Memory B cell (primary cell): ENCODE measurements around the gene TXNL4A.
"Not testable (repeated sequence)": the region's sequence is repeated elsewhere in the genome, so short reads cannot be mapped to it uniquely, and the experiment has no call there.

Experiments
- ATAC-seq: fragments of 150-1000 bp; cut with Tn5 transposase; 2 replicates; pipeline ENCODE4 v1.10.0; 2021; ENCODE audit warnings: low read depth, mild to moderate bottlenecking, moderate library complexity
- DNase-seq, 2 donors: peaks; one replicate each; pipeline ENCODE4 v3.0.0; 2022; ENCODE audit warnings: low spot score in 2 of 2
- H3K27ac Mint-ChIP-seq: one replicate; pipeline ENCODE4 v1.8.0; 2022; ENCODE audit warnings: mild to moderate bottlenecking, moderate library complexity, mixed read lengths
- H3K27me3 Mint-ChIP-seq: one replicate; pipeline ENCODE4 v1.8.0; 2022; ENCODE audit warnings: mixed read lengths
- H3K36me3 Mint-ChIP-seq: one replicate; pipeline ENCODE4 v1.8.0; 2022; ENCODE audit warnings: mild to moderate bottlenecking, mixed read lengths
- H3K4me1 Mint-ChIP-seq: one replicate; pipeline ENCODE4 v1.8.0; 2022; ENCODE audit warnings: mixed read lengths
- H3K4me3 Mint-ChIP-seq: one replicate; pipeline ENCODE4 v1.8.0; 2022; ENCODE audit warnings: mild to moderate bottlenecking, moderate library complexity, mixed read lengths
- H3K9me3 Mint-ChIP-seq: one replicate; pipeline ENCODE4 v1.8.0; 2022; ENCODE audit warnings: mixed read lengths

TXNL4A gene, protein sequence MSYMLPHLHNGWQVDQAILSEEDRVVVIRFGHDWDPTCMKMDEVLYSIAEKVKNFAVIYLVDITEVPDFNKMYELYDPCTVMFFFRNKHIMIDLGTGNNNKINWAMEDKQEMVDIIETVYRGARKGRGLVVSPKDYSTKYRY

DNA sequence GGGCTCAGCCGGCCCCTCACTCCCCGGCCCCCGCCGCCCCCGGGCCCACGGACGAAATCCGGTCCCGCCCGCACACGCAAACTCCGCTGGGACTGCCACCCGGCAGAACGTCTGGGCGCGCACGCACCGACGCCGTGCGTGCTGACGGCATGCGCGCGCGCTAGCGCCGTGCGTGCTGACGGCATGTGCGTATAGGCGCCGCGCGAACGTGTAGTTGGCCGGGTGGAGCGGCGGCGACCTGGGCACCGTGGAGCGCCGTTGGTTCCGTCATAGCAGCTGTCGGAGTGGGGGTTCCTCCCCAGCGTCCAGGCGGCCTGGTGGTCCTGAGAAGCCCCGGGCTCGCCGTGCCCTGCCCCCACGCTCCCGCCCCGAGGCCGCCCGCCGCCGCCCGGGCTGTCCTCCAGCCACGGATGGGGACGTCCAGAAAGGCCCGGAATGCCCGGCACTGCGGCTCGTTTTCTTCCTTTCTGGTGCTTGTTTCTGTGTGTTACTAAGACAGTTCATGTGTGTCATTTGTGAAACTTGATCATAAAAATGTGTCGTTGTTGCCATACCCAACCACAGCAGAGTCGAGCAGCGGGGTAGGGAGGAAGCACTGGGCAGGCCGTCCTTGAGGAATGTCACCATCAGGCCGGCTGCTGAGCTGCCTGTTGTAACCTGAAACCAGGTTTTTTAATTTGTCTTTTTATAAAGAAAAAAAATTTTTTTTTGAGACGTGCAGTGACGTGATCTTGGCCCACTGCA is at the start of gene TXNL4A:
Gene TXNL4A, minus strand, starts transcription at position 113 of the 744 bp plus-strand sequence. CDS start 171 bp downstream, outside the sequence.
- no peaks in the 10 kb centered on the region for H3K9me3 Mint-ChIP-seq
- ATAC-seq (peak; percentile 94), DNase-seq (peak in 1 of 2 donors; percentile 76)
- no peaks in the 10 kb centered on the region for H3K27me3 Mint-ChIP-seq
- H3K27ac Mint-ChIP-seq, result peak within 1 kb of the TSS; percentile 95
- H3K36me3 Mint-ChIP-seq, result peaks cover 6% of the 10 kb centered on the region
- H3K4me1 Mint-ChIP-seq, result peaks cover 13% of the 10 kb centered on the region
- H3K4me3 Mint-ChIP-seq, result peak within 1 kb of the TSS; percentile 93

GRCh38 chr18:80037300-80037699 is 48.9 kb upstream of the TXNL4A start:
- no peak overlapping the region for H3K4me3 Mint-ChIP-seq
- ATAC-seq, result no peak
- H3K9me3 Mint-ChIP-seq, result peaks cover 1% of the 10 kb centered on the region
- peaks cover 26% of the 10 kb centered on the region for H3K36me3 Mint-ChIP-seq
- no peak for DNase-seq
- H3K27ac Mint-ChIP-seq, result no peak overlapping the region
- peaks cover 24% of the 10 kb centered on the region for H3K4me1 Mint-ChIP-seq
- no peaks in the 10 kb centered on the region for H3K27me3 Mint-ChIP-seq

GRCh38 chr18:80035997-80036396 is 47.6 kb upstream of the TXNL4A start:
- Mint-ChIP-seq H3K9me3 (peaks cover 1% of the 10 kb centered on the region), H3K4me3 (peak overlapping the region; percentile 21), H3K27ac (no peak overlapping the region), H3K27me3 (no peaks in the 10 kb centered on the region), H3K4me1 (peaks cover 24% of the 10 kb centered on the region), H3K36me3 (peaks cover 20% of the 10 kb centered on the region)
- ATAC-seq, result no peak
- no peak for DNase-seq

- H3K4me1 Mint-ChIP-seq, result peaks cover 24% of the 10 kb centered on the region
- no peaks in the 10 kb centered on the region for H3K27me3 Mint-ChIP-seq
- DNase-seq (no peak), ATAC-seq (no peak)
- H3K27ac Mint-ChIP-seq, result peak overlapping the region; percentile 92
- peak overlapping the region; percentile 85 for H3K4me3 Mint-ChIP-seq
- peaks cover 1% of the 10 kb centered on the region for H3K9me3 Mint-ChIP-seq
- H3K36me3 Mint-ChIP-seq, result peaks cover 19% of the 10 kb centered on the region
Measured at GRCh38 chr18:80034852-80035406, 46.6 kb upstream of the TXNL4A start.

GRCh38 chr18:80034068-80034851 is 45.9 kb upstream of the TXNL4A start, which contains the start of gene RBFA:
RBFA (plus strand) TSS chr18:80034434; CDS start chr18:80034496, 62 bp downstream.
- Mint-ChIP-seq H3K36me3 (peaks cover 19% of the 10 kb centered on the region), H3K4me3 (peak within 1 kb of the TSS; percentile 85), H3K27me3 (no peaks in the 10 kb centered on the region), H3K4me1 (peaks cover 22% of the 10 kb centered on the region), H3K9me3 (peaks cover 3% of the 10 kb centered on the region), H3K27ac (peak within 1 kb of the TSS; percentile 92)
- ATAC-seq (peak; percentile 61), DNase-seq (peak; percentile 94 to 98)

DNA sequence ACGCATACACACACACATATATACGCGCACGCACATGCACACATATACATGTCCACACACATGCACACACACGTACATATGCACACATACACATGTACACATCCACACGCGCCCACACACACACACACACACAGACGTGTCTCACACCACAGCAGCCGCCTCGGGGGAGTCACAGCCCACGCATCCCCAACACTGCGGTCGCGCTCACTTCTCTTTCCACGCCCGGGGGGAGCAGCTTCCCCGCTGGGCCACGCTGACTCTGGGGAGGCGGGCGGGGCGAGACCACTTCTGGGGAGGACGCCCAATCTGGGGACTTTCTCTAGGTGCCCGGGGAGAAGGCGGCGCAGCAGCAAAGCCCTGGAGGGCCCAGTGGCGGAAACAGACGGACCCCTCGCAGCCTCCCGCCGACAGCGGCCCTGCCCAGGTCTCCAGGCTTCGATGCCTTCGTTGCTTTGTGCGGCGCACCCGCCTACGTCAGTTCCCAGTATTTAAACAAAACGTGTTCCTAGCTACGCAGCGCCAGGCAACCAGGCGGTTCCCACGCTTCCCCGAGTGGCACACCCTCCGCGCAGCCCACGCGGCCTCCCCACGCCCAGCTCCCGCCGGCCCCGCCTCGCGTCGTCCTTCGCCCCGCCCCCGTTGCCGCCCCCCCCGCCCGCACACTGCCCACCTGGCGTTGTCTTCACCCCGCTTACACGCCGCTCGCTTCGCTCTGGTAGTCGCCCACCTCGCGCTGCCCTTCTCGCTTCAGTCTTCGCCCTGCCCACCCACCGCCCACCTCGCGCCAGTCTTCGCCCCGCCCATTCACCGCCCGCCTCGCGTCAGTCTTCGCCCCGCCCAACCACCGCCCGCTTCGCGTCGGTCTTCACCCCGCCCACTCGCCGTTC is 45.1 kb upstream of the TXNL4A start:
- DNase-seq (peak; percentile 84 to 86), ATAC-seq (peak; percentile 64)
- peaks cover 22% of the 10 kb centered on the region for H3K4me1 Mint-ChIP-seq
- peak overlapping the region; percentile 92 for H3K27ac Mint-ChIP-seq
- H3K27me3 Mint-ChIP-seq, result no peaks in the 10 kb centered on the region
- peak overlapping the region; percentile 85 for H3K4me3 Mint-ChIP-seq
- H3K9me3 Mint-ChIP-seq, result peaks cover 3% of the 10 kb centered on the region
- peaks cover 16% of the 10 kb centered on the region for H3K36me3 Mint-ChIP-seq

DNA sequence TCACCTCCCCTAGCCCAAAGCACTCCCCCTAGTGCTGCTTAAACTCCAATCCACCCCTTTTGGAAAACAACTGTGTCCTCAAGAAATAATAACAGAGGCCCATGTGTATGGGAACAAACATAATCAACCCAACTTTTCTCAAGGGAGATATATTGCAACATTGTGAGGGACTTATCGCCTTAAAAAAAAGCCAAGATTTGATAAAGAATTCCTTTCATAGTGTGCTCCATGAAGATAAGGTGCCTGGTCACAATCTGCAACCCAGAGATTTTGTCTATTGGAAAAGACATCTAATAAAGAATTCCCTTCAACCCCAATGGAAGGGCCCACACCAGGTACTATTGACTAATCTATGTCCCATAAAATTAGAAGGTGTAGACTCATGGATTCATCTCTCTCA is 41.3 kb upstream of the TXNL4A start:
- no peak for ATAC-seq
- Mint-ChIP-seq H3K27ac (no peak overlapping the region), H3K36me3 (peaks cover 24% of the 10 kb centered on the region), H3K27me3 (no peaks in the 10 kb centered on the region), H3K9me3 (peaks cover 10% of the 10 kb centered on the region), H3K4me1 (peaks cover 6% of the 10 kb centered on the region), H3K4me3 (no peak overlapping the region)
- no peak for DNase-seq

DNA sequence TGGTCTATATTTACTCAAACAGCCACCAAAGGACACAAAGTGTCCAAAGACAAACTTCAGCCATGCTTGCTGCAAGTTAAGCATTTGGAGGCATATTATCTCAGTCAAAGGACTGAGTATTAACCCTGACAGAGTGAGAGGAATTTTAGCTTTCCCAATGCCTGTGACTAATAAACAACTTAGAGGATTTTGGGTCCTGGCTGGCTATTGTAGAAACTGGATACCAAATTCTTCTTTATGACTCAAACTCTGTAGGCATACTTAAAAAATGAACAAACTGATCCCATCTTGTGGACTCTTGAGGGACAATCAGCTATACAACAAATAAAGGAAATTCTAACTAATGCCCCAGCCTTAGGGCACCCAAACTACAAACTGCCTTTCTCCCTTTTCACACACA is 39.4 kb upstream of the TXNL4A start:
- H3K27me3 Mint-ChIP-seq, ATAC-seq, H3K4me3 Mint-ChIP-seq, DNase-seq, H3K4me1 Mint-ChIP-seq, H3K27ac Mint-ChIP-seq: not testable (repeated sequence)
- Mint-ChIP-seq H3K36me3 (peaks cover 25% of the 10 kb centered on the region), H3K9me3 (peaks cover 12% of the 10 kb centered on the region)

GRCh38 chr18:80026363-80026762 is 38.0 kb upstream of the TXNL4A start:
- Mint-ChIP-seq H3K27ac (no peak overlapping the region), H3K9me3 (peaks cover 12% of the 10 kb centered on the region), H3K36me3 (peaks cover 25% of the 10 kb centered on the region), H3K4me3 (no peak overlapping the region), H3K4me1 (no peaks in the 10 kb centered on the region), H3K27me3 (no peaks in the 10 kb centered on the region)
- DNase-seq (no peak), ATAC-seq (no peak)

- Mint-ChIP-seq H3K4me3 (no peak overlapping the region), H3K4me1 (no peaks in the 10 kb centered on the region), H3K27ac (no peak overlapping the region), H3K27me3 (no peaks in the 10 kb centered on the region), H3K36me3 (peaks cover 23% of the 10 kb centered on the region), H3K9me3 (peaks cover 16% of the 10 kb centered on the region)
- ATAC-seq (no peak), DNase-seq (no peak)
Measured at GRCh38 chr18:80023173-80023572, 34.8 kb upstream of the TXNL4A start.

DNA sequence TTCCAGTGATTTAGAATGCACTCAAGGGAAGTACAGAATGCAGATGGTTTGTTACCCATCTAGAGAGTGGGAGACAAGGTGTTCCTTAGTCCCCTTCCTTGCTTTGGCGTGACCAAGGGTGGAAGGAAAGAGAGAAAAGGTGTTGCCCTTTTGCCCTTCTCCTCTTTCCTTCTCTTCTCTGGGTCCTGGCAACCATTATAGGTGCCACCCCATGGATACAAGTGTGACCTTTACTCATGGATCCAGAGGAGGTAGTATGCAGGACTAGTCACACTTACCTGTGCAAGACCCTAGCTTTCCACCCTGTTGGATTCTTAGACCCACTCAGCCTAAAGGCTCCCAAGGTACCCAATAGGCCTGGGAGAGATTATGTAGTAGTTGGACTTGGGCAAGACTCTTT is 34.2 kb upstream of the TXNL4A start:
- Mint-ChIP-seq H3K4me1 (no peaks in the 10 kb centered on the region), H3K36me3 (peaks cover 25% of the 10 kb centered on the region), H3K9me3 (peaks cover 16% of the 10 kb centered on the region), H3K4me3 (no peak overlapping the region), H3K27ac (no peak overlapping the region), H3K27me3 (no peaks in the 10 kb centered on the region)
- peak; percentile 14 to 17 for DNase-seq
- ATAC-seq, result no peak

GRCh38 chr18:80012714-80013113 is 24.4 kb upstream of the TXNL4A start:
- Mint-ChIP-seq H3K4me1 (no peaks in the 10 kb centered on the region), H3K4me3 (no peak overlapping the region), H3K27me3 (no peaks in the 10 kb centered on the region), H3K9me3 (peaks cover 15% of the 10 kb centered on the region), H3K36me3 (peaks cover 14% of the 10 kb centered on the region), H3K27ac (no peak overlapping the region)
- ATAC-seq (no peak), DNase-seq (no peak)

- not testable (repeated sequence) for ATAC-seq, DNase-seq, H3K4me1 Mint-ChIP-seq, H3K27me3 Mint-ChIP-seq, H3K4me3 Mint-ChIP-seq, H3K27ac Mint-ChIP-seq
- H3K36me3 Mint-ChIP-seq, result peaks cover 16% of the 10 kb centered on the region
- H3K9me3 Mint-ChIP-seq, result peaks cover 18% of the 10 kb centered on the region
Measured at GRCh38 chr18:80011496-80012137, 23.3 kb upstream of the TXNL4A start.
